ENCODE data around the gene SLC22A25.

Gene SLC22A25

DNA sequence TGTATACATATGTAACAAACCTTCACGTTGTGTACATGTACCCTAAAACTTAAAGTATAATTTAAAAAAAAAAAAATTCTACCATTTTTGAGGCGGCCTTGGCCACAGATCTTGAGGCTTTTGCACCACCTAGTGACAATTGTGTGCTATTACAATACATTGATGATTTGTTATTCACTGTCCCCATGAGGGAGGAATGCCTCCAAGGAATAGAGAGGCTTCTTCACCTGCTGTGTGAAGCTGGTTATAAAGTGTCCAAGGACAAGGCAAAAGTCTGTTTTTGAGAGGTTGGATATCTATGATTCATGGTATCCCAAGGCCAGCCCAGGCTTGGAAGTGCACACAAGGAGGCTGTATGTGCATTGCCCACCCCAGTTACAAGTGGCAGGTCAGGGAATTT is 30.7 kb downstream of the SLC22A25 start:
- in situ Hi-C loops (cut with MboI; ENCODE audit: low sequenced_read_pairs, unreplicated experiment): loop anchor here (10.0 to 25.0 kb wide), 2 partner anchors 178 to 300 kb away; partner anchors contain the start of gene CHRM1
- TF ChIP-seq, protein P1, sequence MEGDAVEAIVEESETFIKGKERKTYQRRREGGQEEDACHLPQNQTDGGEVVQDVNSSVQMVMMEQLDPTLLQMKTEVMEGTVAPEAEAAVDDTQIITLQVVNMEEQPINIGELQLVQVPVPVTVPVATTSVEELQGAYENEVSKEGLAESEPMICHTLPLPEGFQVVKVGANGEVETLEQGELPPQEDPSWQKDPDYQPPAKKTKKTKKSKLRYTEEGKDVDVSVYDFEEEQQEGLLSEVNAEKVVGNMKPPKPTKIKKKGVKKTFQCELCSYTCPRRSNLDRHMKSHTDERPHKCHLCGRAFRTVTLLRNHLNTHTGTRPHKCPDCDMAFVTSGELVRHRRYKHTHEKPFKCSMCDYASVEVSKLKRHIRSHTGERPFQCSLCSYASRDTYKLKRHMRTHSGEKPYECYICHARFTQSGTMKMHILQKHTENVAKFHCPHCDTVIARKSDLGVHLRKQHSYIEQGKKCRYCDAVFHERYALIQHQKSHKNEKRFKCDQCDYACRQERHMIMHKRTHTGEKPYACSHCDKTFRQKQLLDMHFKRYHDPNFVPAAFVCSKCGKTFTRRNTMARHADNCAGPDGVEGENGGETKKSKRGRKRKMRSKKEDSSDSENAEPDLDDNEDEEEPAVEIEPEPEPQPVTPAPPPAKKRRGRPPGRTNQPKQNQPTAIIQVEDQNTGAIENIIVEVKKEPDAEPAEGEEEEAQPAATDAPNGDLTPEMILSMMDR (IDR thresholded peaks at IDR 0.05; ENCODE audit: borderline replicate concordance, control extremely low read depth, extremely low read depth, insufficient read depth, missing control alignments): peak; percentile 29
- peak; percentile 19 for DNase-seq (ENCODE audit: low spot score)

DNA sequence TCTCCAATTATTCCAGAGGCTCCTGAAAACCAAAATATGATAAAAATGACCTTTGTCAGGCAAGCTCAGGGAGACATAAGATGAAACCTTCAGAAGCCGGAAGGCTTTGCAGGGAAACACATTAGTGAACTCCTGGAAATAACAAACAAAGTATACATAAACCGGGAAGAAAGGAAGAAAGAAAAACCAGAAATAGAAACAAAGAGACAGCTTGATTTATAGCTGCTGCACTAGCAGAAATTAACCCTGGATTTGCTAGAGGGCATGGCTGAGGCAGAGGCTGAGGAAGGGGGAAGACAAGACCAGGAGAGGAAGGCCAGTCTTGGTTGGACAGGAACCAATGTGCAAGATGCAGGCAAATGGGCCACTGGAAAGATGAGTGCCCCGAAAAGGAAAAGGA is 33.3 kb downstream of the SLC22A25 start:
- no peak for DNase-seq (ENCODE audit: low spot score)
- TF ChIP-seq, protein P1 (IDR thresholded peaks at IDR 0.05; ENCODE audit: borderline replicate concordance, control extremely low read depth, extremely low read depth, insufficient read depth, missing control alignments): no peak
- in situ Hi-C loops (cut with MboI; ENCODE audit: low sequenced_read_pairs, unreplicated experiment): loop anchor here (10.0 to 25.0 kb wide), 2 partner anchors 175 to 298 kb away; partner anchors contain the start of gene CHRM1
